Adrenal gland (tissue), 5 donors: ENCODE data around the gene PAGE2B.

Experiments
- CTCF ChIP-seq, 6 experiments: fragments of 450-650 bp in 4 of 6; fragments of 200-600 bp in 2 of 6; sonication (generic) in 1 of 6; IDR thresholded peaks; 1 replicate in 5 of 6; 2 replicates in 1 of 6; pipeline versions ENCODE4 v1.5.1 to v1.8.0; 2016 to 2021; ENCODE audit warnings: antibody characterized with exemption in 6 of 6, mild to moderate bottlenecking in 2 of 6, moderate library complexity in 1 of 6
- POLR2A ChIP-seq, 2 donors: fragments of 450-650 bp; IDR thresholded peaks; one replicate each; pipeline ENCODE4 v1.6.1; 2017; ENCODE audit warnings: antibody characterized with exemption in 2 of 2, mild to moderate bottlenecking in 2 of 2, moderate library complexity in 1 of 2
- donor health status: DM: no; HTN: no; CAD: no.

GRCh38 chrX:55072286-55072685, 2.5 kb upstream of the PAGE2B start:
- TF ChIP-seq CTCF (IDR thresholded peaks at IDR 0.05) (no peak), POLR2A (IDR thresholded peaks at IDR 0.05) (no peak)
